HL-60/S4 treated with retinoic acid at 250 ng/mL for 4 days and 3 days (cell line): ENCODE measurements around the gene ENDOU.
"Not testable (repeated sequence)": the region's sequence is repeated elsewhere in the genome, so short reads cannot be mapped to it uniquely, and the experiment has no call there.

Experiments used
- in situ Hi-C: fragments of 300-500 bp; cut with MboI; formaldehyde crosslinking; loops from 2 replicates; pipeline ENCODE4 v1.7.0; 2022; ENCODE audit warnings: low sequenced_read_pairs

Gene ENDOU

GRCh38 chr12:47704719-47705118 lies 20.6 kb downstream of the ENDOU start:
- in situ Hi-C loops = no loop called here

GRCh38 chr12:47700263-47700662 lies 25.0 kb downstream of the ENDOU start:
- in situ Hi-C loops = no loop called here

- in situ Hi-C loops = no loop called here
Observed at GRCh38 chr12:47698631-47699030, 26.7 kb downstream of the ENDOU start.

- in situ Hi-C loops = no loop called here
Observed at GRCh38 chr12:47698055-47698454, 27.2 kb downstream of the ENDOU start.

GRCh38 chr12:47689215-47689614 lies 36.1 kb downstream of the ENDOU start:
- in situ Hi-C loops = no loop called here

GRCh38 chr12:47687636-47688035 lies 37.7 kb downstream of the ENDOU start:
- in situ Hi-C loops = no loop called here

- in situ Hi-C loops = no loop called here
Observed at GRCh38 chr12:47686645-47687240, 38.5 kb downstream of the ENDOU start.

- in situ Hi-C loops = no loop called here
Observed at GRCh38 chr12:47679785-47680184, 45.5 kb downstream of the ENDOU start.

- in situ Hi-C loops = no loop called here
Observed at GRCh38 chr12:47672068-47672467, 53.2 kb downstream of the ENDOU start.

- in situ Hi-C loops = not testable (repeated sequence)
Observed at GRCh38 chr12:47667935-47668334, 57.4 kb downstream of the ENDOU start.
